ENCODE measurements around the gene MT1M.
"Not testable (repeated sequence)": the region's sequence is repeated elsewhere in the genome, so short reads cannot be mapped to it uniquely, and the experiment has no call there.

The MT1M gene

GRCh38 chr16:56673921-56674320 lies 41.5 kb downstream of the MT1M start:
- Histone ChIP-seq H3K4me2 (ENCODE audit: low read length) (no peak overlapping the region), H3K9me3 (ENCODE audit: control insufficient read depth, low read length) (no peaks in the 10 kb centered on the region), H3K36me3 (ENCODE audit: control insufficient read depth, insufficient read depth, low read length) (no peaks in the 10 kb centered on the region), H2AFZ (no peak overlapping the region), H3K4me1 (no peaks in the 10 kb centered on the region), H3K9ac (no peak overlapping the region), H3K27ac (no peak overlapping the region), H3K4me3 (ENCODE audit: low read depth, low read length) (no peak overlapping the region), H3K79me2 (no peaks in the 10 kb centered on the region), H3K27me3 (ENCODE audit: control insufficient read depth, insufficient read depth, low read length) (no peaks in the 10 kb centered on the region)
- peak; percentile 82 for TF ChIP-seq CTCF (IDR thresholded peaks at IDR 0.05)

DNA sequence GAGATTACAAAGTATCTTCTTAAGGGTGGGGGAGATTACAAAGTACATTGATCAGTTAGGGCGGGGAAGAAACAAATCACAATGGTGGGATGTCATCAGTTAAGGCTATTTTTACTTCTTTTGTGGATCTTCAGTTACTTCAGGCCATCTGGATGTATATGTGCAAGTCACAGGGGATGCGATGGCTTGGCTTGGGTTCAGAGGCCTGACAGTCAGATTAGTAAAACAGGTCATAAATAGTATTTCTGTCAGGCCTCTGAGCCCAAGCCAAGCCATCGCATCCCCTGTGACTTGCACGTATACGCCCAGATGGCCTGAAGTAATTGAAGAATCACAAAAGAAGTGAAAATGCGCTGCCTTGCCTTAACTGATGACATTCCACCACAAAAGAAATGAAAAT lies 42.1 kb downstream of the MT1M start:
- not testable (repeated sequence) for H3K27me3 ChIP-seq (ENCODE audit: control insufficient read depth, insufficient read depth, low read length); H3K4me2 ChIP-seq (ENCODE audit: low read length); H3K9me3 ChIP-seq (ENCODE audit: control insufficient read depth, low read length); H3K79me2 ChIP-seq; H3K9ac ChIP-seq; H2AFZ ChIP-seq; H3K27ac ChIP-seq; H3K36me3 ChIP-seq (ENCODE audit: control insufficient read depth, insufficient read depth, low read length); H3K4me1 ChIP-seq; H3K4me3 ChIP-seq (ENCODE audit: low read depth, low read length)

DNA sequence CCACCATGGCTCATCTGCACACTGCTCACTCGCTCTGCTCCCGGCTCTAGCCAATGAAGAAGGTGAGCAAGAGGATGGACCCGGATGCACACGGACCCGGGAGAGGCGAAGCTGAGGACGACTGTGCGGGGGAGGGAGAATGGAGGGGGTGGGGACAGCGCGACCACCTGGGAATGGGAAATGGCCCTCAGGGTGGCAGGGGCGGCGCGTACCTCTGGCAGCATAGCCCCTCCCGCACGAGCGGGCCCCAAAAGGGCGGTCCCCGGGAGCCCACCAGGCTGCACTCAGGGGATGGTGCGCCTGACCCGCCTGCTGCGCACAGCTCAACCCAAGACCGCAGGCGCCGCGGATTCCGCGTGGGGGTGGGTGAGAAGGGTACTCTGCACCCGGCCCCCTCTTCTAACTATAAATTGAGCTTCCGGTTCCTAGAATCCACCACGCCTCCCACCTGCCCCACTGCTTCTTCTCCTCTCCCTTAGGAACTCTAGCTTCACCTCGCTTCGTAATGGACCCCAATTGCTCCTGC lies 43.3 kb downstream of the MT1M start:
- Histone ChIP-seq H3K9ac (no peak overlapping the region), H3K79me2 (no peaks in the 10 kb centered on the region), H3K27me3 (ENCODE audit: control insufficient read depth, insufficient read depth, low read length) (no peaks in the 10 kb centered on the region), H3K9me3 (ENCODE audit: control insufficient read depth, low read length) (no peaks in the 10 kb centered on the region), H3K4me1 (no peaks in the 10 kb centered on the region), H3K4me3 (ENCODE audit: low read depth, low read length) (no peak overlapping the region), H3K4me2 (ENCODE audit: low read length) (no peak overlapping the region), H3K36me3 (ENCODE audit: control insufficient read depth, insufficient read depth, low read length) (no peaks in the 10 kb centered on the region), H2AFZ (no peak overlapping the region), H3K27ac (no peak overlapping the region)
- no peak for TF ChIP-seq CTCF (IDR thresholded peaks at IDR 0.05)

DNA sequence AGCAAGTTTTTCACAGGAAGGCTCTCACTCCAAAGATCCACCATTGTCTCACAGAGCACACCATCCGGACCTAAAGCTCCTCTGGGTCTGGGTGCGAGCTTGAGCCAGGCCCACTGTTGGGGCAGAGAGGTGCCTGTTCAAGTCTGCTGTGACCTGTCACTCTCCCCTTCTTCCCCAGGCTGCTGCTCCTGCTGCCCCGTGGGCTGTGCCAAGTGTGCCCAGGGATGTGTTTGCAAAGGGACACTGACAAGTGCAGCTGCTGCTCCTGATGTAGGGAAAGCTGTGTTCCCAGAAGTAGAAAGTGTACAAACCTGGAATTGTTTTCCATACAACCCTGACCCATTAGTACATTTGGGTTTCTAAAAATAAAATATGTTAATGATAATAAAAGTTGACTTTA lies 45.0 kb downstream of the MT1M start:
- Histone ChIP-seq H2AFZ (no peak overlapping the region), H3K4me3 (ENCODE audit: low read depth, low read length) (no peak overlapping the region), H3K27me3 (ENCODE audit: control insufficient read depth, insufficient read depth, low read length) (no peaks in the 10 kb centered on the region), H3K27ac (no peak overlapping the region), H3K9me3 (ENCODE audit: control insufficient read depth, low read length) (no peaks in the 10 kb centered on the region), H3K36me3 (ENCODE audit: control insufficient read depth, insufficient read depth, low read length) (no peaks in the 10 kb centered on the region), H3K4me1 (no peaks in the 10 kb centered on the region), H3K9ac (no peak overlapping the region), H3K4me2 (ENCODE audit: low read length) (no peak overlapping the region), H3K79me2 (no peaks in the 10 kb centered on the region)
- no peak for TF ChIP-seq CTCF (IDR thresholded peaks at IDR 0.05)

- H3K27ac ChIP-seq: peak overlapping the region; percentile 9
- no peak for TF ChIP-seq CTCF (IDR thresholded peaks at IDR 0.05)
Measured at GRCh38 chr16:56679078-56679730, 46.7 kb downstream of the MT1M start.

More at GRCh38 chr16:56679078-56679730, 46.7 kb downstream of the MT1M start:
- no peaks in the 10 kb centered on the region for H3K9me3 ChIP-seq (ENCODE audit: control insufficient read depth, low read length)
- H3K79me2 ChIP-seq: no peaks in the 10 kb centered on the region
- H3K36me3 ChIP-seq (ENCODE audit: control insufficient read depth, insufficient read depth, low read length): no peaks in the 10 kb centered on the region
- peak overlapping the region; percentile 31 for H2AFZ ChIP-seq
- H3K4me3 ChIP-seq (ENCODE audit: low read depth, low read length): no peak overlapping the region
- H3K9ac ChIP-seq: no peak overlapping the region
- no peaks in the 10 kb centered on the region for H3K27me3 ChIP-seq (ENCODE audit: control insufficient read depth, insufficient read depth, low read length)
- H3K4me2 ChIP-seq (ENCODE audit: low read length): no peak overlapping the region
- peaks cover 13% of the 10 kb centered on the region for H3K4me1 ChIP-seq

Data from parathyroid adenoma (tissue), 2 donors.